Liver (tissue), 9 donors: ENCODE measurements around the gene NINJ2. TPM values are rescaled to one million over a fixed set of nuclear protein-coding genes. Genes with fewer than 3 reads are reported as not detected.
A peak's percentile ranks its signal among the peaks of the same experiment; 100 is the strongest.

Experiments
- DNase-seq: peaks from one replicate; pipeline ENCODE4 v3.0.0-alpha.2; 2017; ENCODE audit warnings: low spot score
- H3K27ac ChIP-seq, 2 donors: one replicate each; pipeline ENCODE4 v1.7.0; 2013; ENCODE audit warnings: inconsistent platforms in 2 of 2, low read length in 2 of 2, control low read depth in 1 of 2, low read depth in 1 of 2, mild to moderate bottlenecking in 1 of 2
- H3K27me3 ChIP-seq, 4 donors: one replicate each; pipeline versions ENCODE4 v1.6.1 to v1.7.0; 2013; ENCODE audit warnings: low read length in 3 of 4, inconsistent platforms in 1 of 4, mild to moderate bottlenecking in 1 of 4, moderate library complexity in 1 of 4; ENCODE audit not compliant: control insufficient read depth in 4 of 4, insufficient read depth in 4 of 4
- H3K36me3 ChIP-seq, 4 donors: one replicate each; pipeline versions ENCODE4 v1.6.1 to v1.7.0; 2013; ENCODE audit warnings: low read length in 3 of 4, mild to moderate bottlenecking in 3 of 4, low read depth in 1 of 4, moderate library complexity in 1 of 4; ENCODE audit not compliant: control insufficient read depth in 4 of 4, insufficient read depth in 3 of 4
- H3K4me1 ChIP-seq, 4 donors: one replicate each; pipeline versions ENCODE4 v1.6.1 to v1.7.0; 2013; ENCODE audit warnings: low read length in 3 of 4, mild to moderate bottlenecking in 3 of 4, moderate library complexity in 1 of 4; ENCODE audit not compliant: control insufficient read depth in 4 of 4, insufficient read depth in 4 of 4
- H3K4me3 ChIP-seq, 3 donors: one replicate each; pipeline versions ENCODE4 v1.6.1 to v1.7.0; 2013; ENCODE audit warnings: low read length in 3 of 3, control low read depth in 1 of 3, low read depth in 1 of 3, mild to moderate bottlenecking in 1 of 3
- H3K9ac ChIP-seq, 2 donors: one replicate each; pipeline ENCODE4 v1.7.0; 2013; ENCODE audit warnings: low read length in 2 of 2, mild to moderate bottlenecking in 2 of 2, moderate library complexity in 2 of 2, control low read depth in 1 of 2, low read depth in 1 of 2
- H3K9me3 ChIP-seq, 4 donors: one replicate each; pipeline versions ENCODE4 v1.6.1 to v1.7.0; 2013; ENCODE audit warnings: low read length in 3 of 4; ENCODE audit not compliant: control insufficient read depth in 4 of 4
- ATF3 ChIP-seq: IDR thresholded peaks from 2 replicates; pipeline ENCODE4 v1.6.1; 2016; ENCODE audit warnings: antibody characterized with exemption
- CTCF ChIP-seq: fragments of 150-350 bp; IDR thresholded peaks from 2 replicates; pipeline ENCODE4 v1.5.1; 2017; ENCODE audit warnings: improper control_type of control experiment, low read depth, low read length; ENCODE audit not compliant: missing input control
- EGR1 ChIP-seq, 2 donors: IDR thresholded peaks; 2 replicates each; pipeline ENCODE4 v1.6.1; 2016 to 2018; ENCODE audit warnings: antibody characterized with exemption in 2 of 2, low read depth in 2 of 2
- FOXA1 ChIP-seq: IDR thresholded peaks from 2 replicates; pipeline ENCODE4 v1.6.1; 2016; ENCODE audit warnings: antibody characterized with exemption
- FOXA2 ChIP-seq: IDR thresholded peaks from 2 replicates; pipeline ENCODE4 v1.6.1; 2016; ENCODE audit warnings: antibody characterized with exemption
- GABPA ChIP-seq, 2 donors: IDR thresholded peaks in 1 of 2; conservative IDR thresholded peaks in 1 of 2; 2 replicates each; pipeline ENCODE4 v1.6.1; 2016; ENCODE audit warnings: antibody characterized with exemption in 2 of 2, mild to moderate bottlenecking in 1 of 2, moderate library complexity in 1 of 2
- HNF4A ChIP-seq, 2 donors: conservative IDR thresholded peaks; 2 replicates each; pipeline ENCODE4 v1.6.1; 2016; ENCODE audit warnings: antibody characterized with exemption in 2 of 2, mild to moderate bottlenecking in 2 of 2
- HNF4G ChIP-seq: IDR thresholded peaks from 2 replicates; pipeline ENCODE4 v1.6.1; 2016; ENCODE audit warnings: antibody characterized with exemption
- JUND ChIP-seq, 2 donors: IDR thresholded peaks; 2 replicates each; pipeline ENCODE4 v1.6.1; 2016; ENCODE audit warnings: antibody characterized with exemption in 2 of 2
- MAX ChIP-seq: IDR thresholded peaks from 2 replicates; pipeline ENCODE4 v1.6.1; 2016; ENCODE audit warnings: antibody characterized with exemption
- NR2F2 ChIP-seq: IDR thresholded peaks from 2 replicates; pipeline ENCODE4 v1.6.1; 2016; ENCODE audit warnings: antibody characterized with exemption
- RAD21 ChIP-seq, 2 donors: IDR thresholded peaks; 2 replicates each; pipeline ENCODE4 v1.6.1; 2016; ENCODE audit warnings: antibody characterized with exemption in 2 of 2, mild to moderate bottlenecking in 2 of 2
- REST ChIP-seq: IDR thresholded peaks from 2 replicates; pipeline ENCODE4 v1.6.1; 2016; ENCODE audit warnings: antibody characterized with exemption, mild to moderate bottlenecking
- RXRA ChIP-seq, 2 donors: IDR thresholded peaks; 2 replicates each; pipeline ENCODE4 v1.6.1; 2017 to 2018; ENCODE audit warnings: antibody characterized with exemption in 2 of 2, mild to moderate bottlenecking in 1 of 2
- SP1 ChIP-seq: IDR thresholded peaks from 2 replicates; pipeline ENCODE4 v1.6.1; 2018; ENCODE audit warnings: antibody characterized with exemption, mild to moderate bottlenecking
- TAF1 ChIP-seq: conservative IDR thresholded peaks from 2 replicates; pipeline ENCODE4 v1.6.1; 2016; ENCODE audit warnings: antibody characterized with exemption, mild to moderate bottlenecking
- YY1 ChIP-seq: IDR thresholded peaks from 2 replicates; pipeline ENCODE4 v1.6.1; 2016; ENCODE audit warnings: antibody characterized with exemption, mild to moderate bottlenecking
- ZBTB33 ChIP-seq: IDR thresholded peaks from 2 replicates; pipeline ENCODE4 v1.6.1; 2016; ENCODE audit warnings: antibody characterized with exemption
- WGBS: extraction: QIAGEN DNeasy Blood & Tissue Kit; methylation state at CpG from one replicate; pipeline ENCODE4 v1.1.7; 2013; 5-methylcytosine and 5-hydroxymethylcytosine counted together
- polyA plus RNA-seq, 2 donors: library from polyadenylated mRNA; stranded (reverse) in 1 of 2; unstranded in 1 of 2; fragments of 200-250 nt in 1 of 2; fragments of >200 nt in 1 of 2; fragmentation: Nextera tagmentation in 1 of 2; extraction: Ambion mirVana in 1 of 2; gene quantifications; one replicate each; pipeline versions ENCODE4 v1.2.1 to v1.2.3, GENCODE V29; 2013 to 2015
- total RNA-seq, 2 donors: library from RNA; depleted of rRNA; stranded (reverse); fragments of >200 nt; gene quantifications; one replicate each; pipeline ENCODE4 v1.2.3, GENCODE V29; 2014
- donor health status: healthy.
- donor health status: healthy.
- donor health status: healthy.
- donor health status: healthy.
- donor health status: healthy.

The NINJ2 gene
- total and polyA plus RNA-seq, 4 donors, result 6.7 to 16.5 (median 15.4) TPM

- TF ChIP-seq YY1, result no peak
- no peak overlapping the region for H3K9ac ChIP-seq
- peaks cover 11 to 36% (median 27%) of the 10 kb centered on the region in 4 donors for H3K4me1 ChIP-seq
- H3K4me3 ChIP-seq, result no peak overlapping the region
- 89% methylated on average over 16 of the region's 16 CpGs for WGBS
- H3K27me3 ChIP-seq, result no peaks in the 10 kb centered on the region
- no peaks in the 10 kb centered on the region for H3K9me3 ChIP-seq
- peak overlapping the region in 1 of 2 donors; percentile 86 for H3K27ac ChIP-seq
- H3K36me3 ChIP-seq, result no peaks in the 10 kb centered on the region
- no peak for DNase-seq
Observed at GRCh38 chr12:586318-587071, 76.8 kb downstream of the NINJ2 start.

GRCh38 chr12:585062-586061 lies 77.9 kb downstream of the NINJ2 start:
- Histone ChIP-seq H3K9me3 (no peaks in the 10 kb centered on the region), H3K27ac (peak overlapping the region; percentile 73 to 86), H3K36me3 (no peaks in the 10 kb centered on the region), H3K4me1 (peaks cover 11 to 40% (median 30%) of the 10 kb centered on the region in 4 donors), H3K9ac (no peak overlapping the region), H3K27me3 (no peaks in the 10 kb centered on the region), H3K4me3 (no peak overlapping the region)
- DNase-seq, result no peak
- 61% methylated on average over 30 of the region's 30 CpGs for WGBS
- TF ChIP-seq SP1 (peak; percentile 95), ATF3 (peak; percentile 94), FOXA1 (peak; percentile 92), CTCF (no peak), EGR1 (IDR thresholded peaks at IDR 0.05; ENCODE audit: low read depth in 2 of 2) (peak in 1 of 2 donors; percentile 60), RXRA (IDR thresholded peaks at IDR 0.05) (peak; percentile 94 to 99), JUND (IDR thresholded peaks at IDR 0.05) (peak; percentile 98 to 99), HNF4A (conservative IDR thresholded peaks at IDR 0.05) (peak; percentile 94 to 97), ZBTB33 (peak; percentile 95), FOXA2 (peak; percentile 90), NR2F2 (peak; percentile 44), YY1 (peak; percentile 76), RAD21 (IDR thresholded peaks at IDR 0.05) (peak; percentile 69 to 71), MAX (peak; percentile 94), HNF4G (peak; percentile 79), TAF1 (no peak), GABPA (IDR thresholded peaks at IDR 0.05 in 1 of 2, conservative IDR thresholded peaks at IDR 0.05 in 1 of 2) (no peak), REST (peak; percentile 77)
